NB4 (cell line): Measurements from ENCODE around the gene ANKRD55.
"Not testable (repeated sequence)": the region's sequence is repeated elsewhere in the genome, so short reads cannot be mapped to it uniquely, and the experiment has no call there.

Experiments
- CTCF ChIP-seq: IDR thresholded peaks from one replicate; pipeline ENCODE4 v1.5.1; 2012; ENCODE audit warnings: low read depth, low read length
- MYC ChIP-seq: IDR thresholded peaks from 2 replicates; pipeline ENCODE4 v1.6.1; 2011; ENCODE audit warnings: low read depth, low read length
- POLR2A ChIP-seq: IDR thresholded peaks from 2 replicates; pipeline ENCODE4 v1.6.1; 2011; ENCODE audit warnings: mild to moderate bottlenecking; ENCODE audit not compliant: insufficient read length; ENCODE audit errors: extremely low read depth

DNA sequence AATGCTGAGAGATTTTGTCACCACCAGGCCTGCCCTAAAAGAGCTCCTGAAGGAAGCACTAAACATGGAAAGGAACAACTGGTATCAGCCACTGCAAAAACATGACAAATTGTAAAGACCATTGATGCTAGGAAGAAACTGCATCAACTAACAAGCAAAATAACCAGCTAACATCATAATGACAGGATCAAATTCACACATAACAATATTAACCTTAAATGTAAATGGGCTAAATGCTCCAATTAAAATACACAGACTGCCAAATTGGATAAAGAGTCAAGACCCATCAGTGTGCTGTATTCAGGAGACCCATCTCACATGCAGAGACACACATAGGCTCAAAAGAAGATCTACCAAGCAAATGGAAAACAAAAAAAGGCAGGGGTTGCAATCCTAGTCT, 9.8 kb downstream of the ANKRD55 start:
- not testable (repeated sequence) for TF ChIP-seq CTCF, MYC, POLR2A
